NCI-H69 (cell line): Measurements from ENCODE around the gene NDEL1.

Experiments used
- DNase-seq: peaks from one replicate; lab custom pipeline; 2025; lab: John Stamatoyannopoulos, UW

NDEL1 gene

GRCh38 chr17:8459107-8459506 lies 23.4 kb downstream of the NDEL1 start:
- no peak for DNase-seq

GRCh38 chr17:8459831-8460230 lies 24.1 kb downstream of the NDEL1 start:
- DNase-seq, result no peak

GRCh38 chr17:8462564-8462963 lies 26.9 kb downstream of the NDEL1 start:
- DNase-seq, result no peak

- no peak for DNase-seq
These were observed 27.4 kb downstream of the NDEL1 start for GRCh38 chr17:8463099-8463498.

GRCh38 chr17:8464941-8465340 lies 29.3 kb downstream of the NDEL1 start:
- DNase-seq, result no peak

GRCh38 chr17:8465356-8465755 lies 29.7 kb downstream of the NDEL1 start:
- DNase-seq, result no peak

- DNase-seq, result no peak
These were observed 30.1 kb downstream of the NDEL1 start for GRCh38 chr17:8465759-8466158.

GRCh38 chr17:8466456-8466855 lies 30.8 kb downstream of the NDEL1 start:
- DNase-seq, result no peak

GRCh38 chr17:8466873-8467272 lies 31.2 kb downstream of the NDEL1 start:
- no peak for DNase-seq

GRCh38 chr17:8467527-8467926 lies 31.8 kb downstream of the NDEL1 start:
- no peak for DNase-seq

GRCh38 chr17:8468127-8468526 lies 32.4 kb downstream of the NDEL1 start:
- no peak for DNase-seq

GRCh38 chr17:8468980-8469379 lies 33.3 kb downstream of the NDEL1 start:
- DNase-seq, result no peak

GRCh38 chr17:8469964-8470363 lies 34.3 kb downstream of the NDEL1 start:
- DNase-seq, result no peak

GRCh38 chr17:8470447-8471047 lies 34.9 kb downstream of the NDEL1 start:
- DNase-seq, result peak; percentile 52

- DNase-seq, result no peak
These were observed 37.0 kb downstream of the NDEL1 start for GRCh38 chr17:8472663-8473062.

- no peak for DNase-seq
These were observed 37.9 kb downstream of the NDEL1 start for GRCh38 chr17:8473451-8474192.

GRCh38 chr17:8474826-8475225 lies 39.1 kb downstream of the NDEL1 start:
- DNase-seq, result no peak

- DNase-seq, result no peak
These were observed 39.5 kb downstream of the NDEL1 start for GRCh38 chr17:8475227-8475626.

GRCh38 chr17:8475781-8476180 lies 40.1 kb downstream of the NDEL1 start:
- DNase-seq, result no peak

- DNase-seq, result no peak
These were observed 41.1 kb downstream of the NDEL1 start for GRCh38 chr17:8476741-8477140.

GRCh38 chr17:8477171-8477570 lies 41.5 kb downstream of the NDEL1 start:
- no peak for DNase-seq

- no peak for DNase-seq
These were observed 42.2 kb downstream of the NDEL1 start for GRCh38 chr17:8477715-8478441.

GRCh38 chr17:8479431-8479947 lies 43.8 kb downstream of the NDEL1 start:
- no peak for DNase-seq
